ENCODE measurements around the gene CDHR4. TPM values are rescaled to one million over a fixed set of nuclear protein-coding genes. Genes with fewer than 3 reads are reported as not detected.
"Not testable (repeated sequence)": the region's sequence is repeated elsewhere in the genome, so short reads cannot be mapped to it uniquely, and the experiment has no call there.

Gene CDHR4
- polyA plus RNA-seq, 3 donors = not detected

GRCh38 chr3:49787182-49787464, 12.6 kb downstream of the CDHR4 start:
- 61 to 84% (median 68%) methylated on average over 2 to 3 of the region's 3 CpGs for WGBS, 3 donors
- no peak overlapping the region for H3K27ac ChIP-seq (ENCODE audit: low read depth, low read length)

- 4 to 5% (median 4%) methylated on average over 55 of the region's 55 CpGs for WGBS, 3 donors
- peak within 1 kb of the TSS; percentile 87 for H3K27ac ChIP-seq (ENCODE audit: low read depth, low read length)
Observed at GRCh38 chr3:49786357-49787181, 13.1 kb downstream of the CDHR4 start, which contains the start of gene IP6K1. Gene IP6K1, minus strand, starts transcription at chr3:49786542. Its CDS starts 38,502 bp downstream, at chr3:49748040.

- WGBS, 3 donors = 1 to 2% (median 2%) methylated on average over 50 of the region's 50 CpGs
- peak overlapping the region; percentile 87 for H3K27ac ChIP-seq (ENCODE audit: low read depth, low read length)
Observed at GRCh38 chr3:49785565-49786356, 13.9 kb downstream of the CDHR4 start.

GRCh38 chr3:49782277-49782676, 17.4 kb downstream of the CDHR4 start:
- 86 to 96% (median 94%) methylated on average over 9 of the region's 9 CpGs for WGBS, 3 donors
- not testable (repeated sequence) for H3K27ac ChIP-seq (ENCODE audit: low read depth, low read length)

- 79 to 83% (median 82%) methylated on average over 5 of the region's 5 CpGs for WGBS, 3 donors
- H3K27ac ChIP-seq (ENCODE audit: low read depth, low read length) = no peak overlapping the region
Observed at GRCh38 chr3:49781415-49782199, 18.1 kb downstream of the CDHR4 start.

GRCh38 chr3:49780975-49781365, 18.7 kb downstream of the CDHR4 start:
- H3K27ac ChIP-seq (ENCODE audit: low read depth, low read length) = not testable (repeated sequence)
- 88 to 93% (median 90%) methylated on average over 9 of the region's 9 CpGs for WGBS, 3 donors

- WGBS, 3 donors = 56 to 80% (median 75%) methylated on average over 4 of the region's 4 CpGs
- no peak overlapping the region for H3K27ac ChIP-seq (ENCODE audit: low read depth, low read length)
Observed at GRCh38 chr3:49780080-49780974, 19.3 kb downstream of the CDHR4 start.

- 90 to 95% (median 93%) methylated on average over 5 of the region's 5 CpGs for WGBS, 3 donors
- H3K27ac ChIP-seq (ENCODE audit: low read depth, low read length) = no peak overlapping the region
Observed at GRCh38 chr3:49779358-49780079, 20.2 kb downstream of the CDHR4 start.

GRCh38 chr3:49776101-49776500, 23.6 kb downstream of the CDHR4 start:
- H3K27ac ChIP-seq (ENCODE audit: low read depth, low read length) = not testable (repeated sequence)
- 88 to 94% (median 93%) methylated on average over 8 of the region's 8 CpGs for whole genome bisulfite sequencing, 3 donors

GRCh38 chr3:49775538-49775937, 24.1 kb downstream of the CDHR4 start:
- 61 to 80% (median 62%) methylated on average over 3 of the region's 3 CpGs for WGBS, 3 donors
- no peak overlapping the region for H3K27ac ChIP-seq (ENCODE audit: low read depth, low read length)

GRCh38 chr3:49772703-49773102, 27.0 kb downstream of the CDHR4 start:
- WGBS, 3 donors = 98 to 100% (median 98%) methylated on average over 2 of the region's 2 CpGs
- H3K27ac ChIP-seq (ENCODE audit: low read depth, low read length) = no peak overlapping the region

- no peak overlapping the region for H3K27ac ChIP-seq (ENCODE audit: low read depth, low read length)
- 70 to 76% (median 75%) methylated on average over 1 of the region's 1 CpG for WGBS, 3 donors
Observed at GRCh38 chr3:49771340-49771938, 28.2 kb downstream of the CDHR4 start.

GRCh38 chr3:49769926-49770325, 29.7 kb downstream of the CDHR4 start:
- H3K27ac ChIP-seq (ENCODE audit: low read depth, low read length) = no peak overlapping the region

GRCh38 chr3:49769286-49769915, 30.3 kb downstream of the CDHR4 start:
- WGBS, 3 donors = 59 to 94% (median 91%) methylated on average over 3 of the region's 3 CpGs
- no peak overlapping the region for H3K27ac ChIP-seq (ENCODE audit: low read depth, low read length)

- 95 to 98% (median 95%) methylated on average over 4 of the region's 4 CpGs for WGBS, 3 donors
- no peak overlapping the region for H3K27ac ChIP-seq (ENCODE audit: low read depth, low read length)
Observed at GRCh38 chr3:49763981-49764380, 35.7 kb downstream of the CDHR4 start.

GRCh38 chr3:49761661-49762060, 38.0 kb downstream of the CDHR4 start:
- 72 to 87% (median 75%) methylated on average over 3 of the region's 3 CpGs for WGBS, 3 donors
- no peak overlapping the region for H3K27ac ChIP-seq (ENCODE audit: low read depth, low read length)

- 27 to 43% (median 34%) methylated on average over 1 of the region's 1 CpG for WGBS, 3 donors
- no peak overlapping the region for H3K27ac ChIP-seq (ENCODE audit: low read depth, low read length)
Observed at GRCh38 chr3:49759226-49759625, 40.4 kb downstream of the CDHR4 start.

Measured in adipose tissue (tissue), 3 donors.